Skeletal muscle satellite cell (primary cell): ENCODE measurements around the gene GJB3.

ENCODE experiments used
- H3K27me3 ChIP-seq: 2 replicates; pipeline ENCODE4 v1.7.0; 2013; ENCODE audit warnings: low read length; ENCODE audit not compliant: control insufficient read depth, insufficient read depth
- H3K36me3 ChIP-seq: 2 replicates; pipeline ENCODE4 v1.7.0; 2013; ENCODE audit warnings: mild to moderate bottlenecking, control low read depth, low read length; ENCODE audit not compliant: insufficient read depth
- H3K4me1 ChIP-seq: 2 replicates; pipeline ENCODE4 v1.7.0; 2013; ENCODE audit warnings: low read length; ENCODE audit not compliant: control insufficient read depth, insufficient read depth
- H3K4me2 ChIP-seq: 2 replicates; pipeline ENCODE4 v1.7.0; 2013; ENCODE audit warnings: mild to moderate bottlenecking, low read length
- H3K4me3 ChIP-seq: 2 replicates; pipeline ENCODE4 v1.7.0; 2013; ENCODE audit warnings: low read length
- H3K9ac ChIP-seq: 2 replicates; pipeline ENCODE4 v1.7.0; 2013; ENCODE audit warnings: mild to moderate bottlenecking, low read depth, low read length, moderate library complexity
- H3K9me3 ChIP-seq: replicated peaks from 2 replicates; pipeline ENCODE4 v1.7.0; 2013; ENCODE audit warnings: mild to moderate bottlenecking, control low read depth, low read length

GJB3 gene

GRCh38 chr1:34746785-34747637 lies 34.0 kb upstream of the GJB3 start:
- Histone ChIP-seq H3K27me3 (peaks cover 10% of the 10 kb centered on the region), H3K4me3 (no peak overlapping the region), H3K4me2 (no peak overlapping the region), H3K9ac (no peak overlapping the region), H3K4me1 (no peaks in the 10 kb centered on the region), H3K36me3 (no peaks in the 10 kb centered on the region), H3K9me3 (no peaks in the 10 kb centered on the region)

DNA sequence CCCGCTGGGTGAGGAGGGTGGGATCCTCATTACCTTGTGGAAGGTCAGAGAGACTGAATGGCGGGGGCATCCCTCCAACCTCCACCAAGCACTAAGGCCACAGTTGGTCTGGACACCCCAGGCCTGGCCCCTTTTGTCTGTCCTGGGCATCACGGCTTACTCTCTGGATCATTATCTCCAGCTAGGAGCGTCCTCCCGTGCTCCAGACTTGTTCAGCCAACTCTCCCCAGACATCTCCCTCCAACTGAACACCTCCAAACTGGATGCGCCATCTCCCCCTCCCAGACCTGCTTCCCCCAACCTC lies 33.4 kb upstream of the GJB3 start:
- H3K9ac ChIP-seq = no peak overlapping the region
- H3K36me3 ChIP-seq = no peaks in the 10 kb centered on the region
- H3K4me3 ChIP-seq = no peak overlapping the region
- H3K4me2 ChIP-seq = no peak overlapping the region
- no peaks in the 10 kb centered on the region for H3K4me1 ChIP-seq
- peaks cover 7% of the 10 kb centered on the region for H3K27me3 ChIP-seq
- H3K9me3 ChIP-seq = no peaks in the 10 kb centered on the region

DNA sequence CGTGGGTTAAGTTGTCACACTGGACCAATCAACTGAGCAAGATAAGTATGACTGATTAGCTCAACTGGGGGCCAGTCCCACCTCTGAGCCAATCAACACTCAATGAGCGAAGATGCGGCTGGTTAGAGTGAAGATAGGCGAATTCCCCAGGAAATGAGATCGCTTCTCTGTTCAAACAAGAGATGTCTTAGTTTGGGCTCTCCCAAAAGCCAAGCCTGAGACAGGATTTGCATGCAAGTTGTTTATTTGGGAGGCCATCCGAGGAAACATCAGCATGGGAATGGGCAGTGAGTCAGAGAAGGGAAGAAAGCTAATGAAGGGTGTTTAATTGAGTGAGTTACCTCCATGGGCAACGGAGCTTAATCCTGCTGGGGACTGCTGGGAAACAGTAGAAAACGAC lies 31.0 kb upstream of the GJB3 start:
- Histone ChIP-seq H3K9me3 (no peaks in the 10 kb centered on the region), H3K4me3 (no peak overlapping the region), H3K27me3 (peaks cover 5% of the 10 kb centered on the region), H3K9ac (no peak overlapping the region), H3K4me2 (no peak overlapping the region), H3K36me3 (no peaks in the 10 kb centered on the region), H3K4me1 (no peaks in the 10 kb centered on the region)

DNA sequence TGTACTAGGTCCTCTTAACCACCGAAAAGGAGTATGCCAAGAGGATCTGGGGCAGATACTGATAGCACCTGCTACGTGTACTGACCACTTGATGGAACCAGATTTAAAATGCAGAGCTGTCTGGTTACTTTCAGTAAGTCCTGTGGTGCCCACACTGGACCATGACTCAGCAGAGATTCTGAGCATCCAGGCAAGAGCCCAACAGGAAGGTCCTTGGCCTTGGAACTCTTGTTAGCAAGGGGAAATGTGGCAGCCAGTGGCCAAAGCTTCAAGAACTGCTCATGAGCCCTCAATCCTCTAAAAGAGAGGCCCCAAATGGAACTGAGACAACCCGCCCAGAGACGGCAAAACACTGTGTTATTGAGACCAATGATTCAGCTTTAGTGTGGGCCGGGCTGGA lies 30.4 kb upstream of the GJB3 start:
- no peaks in the 10 kb centered on the region for H3K36me3 ChIP-seq
- H3K4me1 ChIP-seq = no peaks in the 10 kb centered on the region
- H3K4me3 ChIP-seq = no peak overlapping the region
- no peaks in the 10 kb centered on the region for H3K9me3 ChIP-seq
- no peaks in the 10 kb centered on the region for H3K27me3 ChIP-seq
- H3K4me2 ChIP-seq = no peak overlapping the region
- H3K9ac ChIP-seq = no peak overlapping the region

DNA sequence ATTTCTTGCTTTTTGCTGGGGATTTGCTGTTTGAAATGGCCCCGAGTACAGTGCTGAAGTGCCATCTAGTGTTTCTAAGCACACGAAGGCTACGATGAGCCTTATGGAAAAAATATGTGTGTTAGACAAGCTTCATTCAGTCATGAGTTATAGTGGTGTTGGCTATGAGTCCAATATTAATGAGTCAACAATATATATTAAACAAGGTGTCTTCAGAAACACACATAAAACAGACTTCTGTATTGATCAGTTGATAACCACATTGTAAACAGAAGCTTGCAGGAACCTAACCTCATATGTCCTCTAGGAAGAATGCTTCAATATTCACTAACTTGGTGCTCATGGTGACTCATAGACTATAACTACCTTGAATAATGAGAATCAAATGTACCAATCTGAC lies 27.9 kb upstream of the GJB3 start:
- no peak overlapping the region for H3K4me2 ChIP-seq
- no peaks in the 10 kb centered on the region for H3K27me3 ChIP-seq
- no peak overlapping the region for H3K4me3 ChIP-seq
- no peak overlapping the region for H3K9ac ChIP-seq
- H3K9me3 ChIP-seq = no peaks in the 10 kb centered on the region
- H3K4me1 ChIP-seq = no peaks in the 10 kb centered on the region
- no peaks in the 10 kb centered on the region for H3K36me3 ChIP-seq

GRCh38 chr1:34754964-34755637 lies 25.9 kb upstream of the GJB3 start, which contains the start of gene GJB5:
Gene GJB5 (plus strand): TSS chr1:34755047. CDS start chr1:34757331, 2,284 bp downstream.
- H3K27me3 ChIP-seq = no peaks in the 10 kb centered on the region
- no peak within 1 kb of the TSS for H3K4me2 ChIP-seq
- no peaks in the 10 kb centered on the region for H3K36me3 ChIP-seq
- H3K9me3 ChIP-seq = no peaks in the 10 kb centered on the region
- H3K4me1 ChIP-seq = no peaks in the 10 kb centered on the region
- no peak within 1 kb of the TSS for H3K9ac ChIP-seq
- H3K4me3 ChIP-seq = no peak within 1 kb of the TSS

- Histone ChIP-seq H3K4me3 (no peak overlapping the region), H3K9ac (no peak overlapping the region), H3K36me3 (no peaks in the 10 kb centered on the region), H3K4me1 (no peaks in the 10 kb centered on the region), H3K9me3 (no peaks in the 10 kb centered on the region), H3K27me3 (no peaks in the 10 kb centered on the region), H3K4me2 (no peak overlapping the region)
These were observed 25.1 kb upstream of the GJB3 start for GRCh38 chr1:34755961-34756360.

- no peaks in the 10 kb centered on the region for H3K36me3 ChIP-seq
- no peaks in the 10 kb centered on the region for H3K27me3 ChIP-seq
- no peak overlapping the region for H3K9ac ChIP-seq
- H3K4me2 ChIP-seq = no peak overlapping the region
- no peak overlapping the region for H3K4me3 ChIP-seq
- no peaks in the 10 kb centered on the region for H3K4me1 ChIP-seq
- H3K9me3 ChIP-seq = no peaks in the 10 kb centered on the region
These were observed 23.6 kb upstream of the GJB3 start for GRCh38 chr1:34757386-34757785.

- no peaks in the 10 kb centered on the region for H3K4me1 ChIP-seq
- no peak overlapping the region for H3K4me2 ChIP-seq
- H3K4me3 ChIP-seq = no peak overlapping the region
- no peaks in the 10 kb centered on the region for H3K27me3 ChIP-seq
- H3K9ac ChIP-seq = no peak overlapping the region
- H3K36me3 ChIP-seq = no peaks in the 10 kb centered on the region
- H3K9me3 ChIP-seq = no peaks in the 10 kb centered on the region
These were observed 22.3 kb upstream of the GJB3 start for GRCh38 chr1:34758751-34759150.

DNA sequence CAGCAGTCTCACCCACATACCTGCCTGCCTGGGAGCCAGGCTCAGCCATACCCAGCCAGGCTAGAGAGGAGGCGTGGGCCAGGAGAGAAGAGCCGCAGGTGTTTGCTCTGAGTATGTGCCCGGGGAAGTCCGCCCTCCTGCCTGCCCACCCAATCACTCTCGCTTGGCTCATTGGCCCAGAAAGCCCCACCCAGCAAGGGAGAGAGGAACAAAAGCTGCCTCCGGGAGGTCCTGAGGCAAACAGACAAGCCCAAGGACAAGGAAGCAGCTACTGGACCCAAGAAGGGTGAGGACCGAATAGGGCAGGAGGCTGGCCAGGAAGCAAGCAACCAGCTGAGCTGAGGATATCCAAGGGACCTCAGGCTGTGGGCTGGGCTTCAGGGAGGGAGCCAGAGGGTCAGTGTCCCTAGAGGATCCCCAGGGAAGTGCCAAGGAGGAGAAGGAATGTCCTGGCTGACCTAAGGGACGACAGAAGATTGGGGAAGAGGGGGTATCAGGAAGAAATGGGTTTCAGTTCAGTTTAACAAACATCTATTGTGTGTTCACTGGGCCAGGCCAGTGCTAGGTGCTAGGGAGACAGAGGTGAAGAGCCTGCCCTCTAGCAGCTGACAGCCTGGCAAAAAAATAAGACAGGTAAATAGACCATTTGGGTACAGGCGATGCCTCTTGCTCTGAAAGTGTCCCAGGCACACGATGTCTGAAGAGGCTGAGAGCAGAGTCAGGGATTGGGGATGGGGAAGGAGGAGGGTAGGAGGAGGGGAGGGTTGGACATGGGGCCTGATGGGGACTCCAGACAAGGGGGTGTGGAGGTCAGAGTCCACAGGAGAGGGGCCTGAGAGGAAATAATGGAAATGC lies 21.3 kb upstream of the GJB3 start, which contains the start of gene GJB4:
Gene GJB4 (plus strand): TSS at position 238 of the 855 bp plus-strand sequence. CDS start 1,515 bp downstream, outside the sequence.
- no peaks in the 10 kb centered on the region for H3K27me3 ChIP-seq
- no peak within 1 kb of the TSS for H3K4me3 ChIP-seq
- H3K4me1 ChIP-seq = no peaks in the 10 kb centered on the region
- no peaks in the 10 kb centered on the region for H3K9me3 ChIP-seq
- no peak within 1 kb of the TSS for H3K4me2 ChIP-seq
- no peaks in the 10 kb centered on the region for H3K36me3 ChIP-seq
- no peak within 1 kb of the TSS for H3K9ac ChIP-seq

- no peaks in the 10 kb centered on the region for H3K36me3 ChIP-seq
- no peaks in the 10 kb centered on the region for H3K9me3 ChIP-seq
- H3K4me2 ChIP-seq = no peak overlapping the region
- H3K4me3 ChIP-seq = no peak overlapping the region
- H3K9ac ChIP-seq = no peak overlapping the region
- no peaks in the 10 kb centered on the region for H3K4me1 ChIP-seq
- peaks cover under 1% of the 10 kb centered on the region for H3K27me3 ChIP-seq
These were observed 19.7 kb upstream of the GJB3 start for GRCh38 chr1:34761176-34761761.
